GM10847 (cell line): ENCODE results near the gene ARAF.

ENCODE experiments used
- POLR2A ChIP-seq: IDR thresholded peaks from 2 replicates; pipeline ENCODE4 v1.6.1; 2011; ENCODE audit not compliant: insufficient read length; ENCODE audit errors: extremely low read depth

The ARAF gene

GRCh38 chrX:47561659-47562151, 700 bp downstream of the ARAF start:
- TF ChIP-seq POLR2A, result no peak

GRCh38 chrX:47562615-47563243, 1.7 kb downstream of the ARAF start:
- no peak for TF ChIP-seq POLR2A

- TF ChIP-seq POLR2A, result no peak
Observed at GRCh38 chrX:47563801-47564315, 2.9 kb downstream of the ARAF start.

- no peak for TF ChIP-seq POLR2A
Observed at GRCh38 chrX:47564438-47565085, 3.6 kb downstream of the ARAF start.

GRCh38 chrX:47566841-47567240, 5.8 kb downstream of the ARAF start:
- TF ChIP-seq POLR2A, result no peak

GRCh38 chrX:47568656-47569295, 7.8 kb downstream of the ARAF start:
- no peak for TF ChIP-seq POLR2A

- no peak for TF ChIP-seq POLR2A
Observed at GRCh38 chrX:47570794-47571193, 9.8 kb downstream of the ARAF start.

- no peak for TF ChIP-seq POLR2A
Observed at GRCh38 chrX:47571215-47571614, 10.2 kb downstream of the ARAF start.

- no peak for TF ChIP-seq POLR2A
Observed at GRCh38 chrX:47571896-47572295, 10.9 kb downstream of the ARAF start.

GRCh38 chrX:47572773-47573340, 11.9 kb downstream of the ARAF start:
- TF ChIP-seq POLR2A, result no peak

GRCh38 chrX:47573341-47574075, 12.5 kb downstream of the ARAF start:
- TF ChIP-seq POLR2A, result no peak

GRCh38 chrX:47574076-47574546, 13.1 kb downstream of the ARAF start:
- TF ChIP-seq POLR2A, result no peak

GRCh38 chrX:47574547-47575301, 13.7 kb downstream of the ARAF start:
- no peak for TF ChIP-seq POLR2A
